Measurements from ENCODE around the gene LMO7.
A peak's percentile ranks its signal among the peaks of the same experiment; 100 is the strongest.
"Not testable (repeated sequence)": the region's sequence is repeated elsewhere in the genome, so short reads cannot be mapped to it uniquely, and the experiment has no call there.

Gene LMO7

GRCh38 chr13:75647126-75647784 is 11.1 kb downstream of the LMO7 start:
- no peak for DNase-seq (ENCODE audit: low read depth in 2 of 2)

DNA sequence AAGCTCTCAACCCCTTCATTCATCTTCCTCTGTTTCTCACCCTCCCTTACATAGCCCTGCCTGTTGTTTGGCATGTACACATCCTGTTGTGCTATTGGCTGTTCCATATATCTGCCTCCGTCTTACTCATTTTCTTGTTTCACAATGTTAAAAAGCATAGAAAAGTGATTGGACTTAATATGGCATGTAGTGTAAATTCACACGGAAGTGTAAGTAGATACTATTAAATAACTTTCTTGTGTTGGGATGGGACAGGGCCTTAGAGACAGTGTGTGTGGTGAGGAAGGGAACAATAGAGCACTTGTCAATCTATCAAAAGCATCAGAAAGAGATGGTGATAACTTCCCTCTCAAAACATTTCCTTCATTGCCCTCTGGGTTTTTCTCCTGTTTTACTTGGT is 12.3 kb downstream of the LMO7 start:
- DNase-seq (ENCODE audit: low read depth in 2 of 2): no peak

GRCh38 chr13:75651013-75651412 is 14.9 kb downstream of the LMO7 start:
- DNase-seq (ENCODE audit: low read depth in 2 of 2): no peak

DNA sequence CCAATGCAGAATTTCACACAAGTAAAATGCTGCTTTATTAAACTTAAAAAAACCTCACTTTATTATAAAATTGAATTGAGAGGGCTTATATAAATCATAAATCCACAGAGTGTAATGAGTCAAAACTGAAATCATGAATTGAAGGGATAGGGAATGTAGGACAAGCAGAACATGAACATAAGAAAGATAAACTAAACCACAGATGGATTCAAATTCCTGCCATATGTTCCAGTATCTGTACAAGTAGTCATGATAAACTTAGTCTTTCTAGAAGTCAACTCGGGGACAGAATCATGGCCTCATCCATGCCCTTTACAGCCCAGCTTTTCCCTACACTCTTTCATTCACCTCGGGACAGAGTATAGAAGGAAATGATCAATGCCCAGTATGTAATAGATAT is 16.6 kb downstream of the LMO7 start:
- no peak for DNase-seq (ENCODE audit: low read depth in 2 of 2)

GRCh38 chr13:75656425-75656989 is 20.4 kb downstream of the LMO7 start:
- no peak for DNase-seq (ENCODE audit: low read depth in 2 of 2)

- DNase-seq (ENCODE audit: low read depth in 2 of 2): no peak
These were observed 21.0 kb downstream of the LMO7 start for GRCh38 chr13:75657111-75657510.

DNA sequence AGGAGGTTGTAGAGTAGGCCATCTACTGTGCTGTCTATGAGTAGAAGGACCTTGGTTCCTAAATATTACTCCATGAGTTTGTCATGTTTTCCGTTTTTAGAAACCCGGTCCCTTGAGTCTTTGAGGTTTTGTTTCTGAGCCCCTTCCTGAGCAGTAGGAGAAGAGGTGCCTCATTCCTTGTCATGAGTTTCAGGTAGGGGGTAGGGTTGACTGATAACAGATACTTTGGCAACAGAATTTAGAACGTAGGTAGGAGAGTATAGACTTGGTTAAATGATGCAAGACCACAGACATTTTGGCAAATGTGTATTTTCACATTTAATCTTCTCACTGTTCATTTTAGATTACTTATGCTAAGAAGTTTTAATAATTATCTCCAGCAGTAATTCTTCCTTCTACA is 24.6 kb downstream of the LMO7 start:
- no peak for DNase-seq (ENCODE audit: low read depth in 2 of 2)

DNA sequence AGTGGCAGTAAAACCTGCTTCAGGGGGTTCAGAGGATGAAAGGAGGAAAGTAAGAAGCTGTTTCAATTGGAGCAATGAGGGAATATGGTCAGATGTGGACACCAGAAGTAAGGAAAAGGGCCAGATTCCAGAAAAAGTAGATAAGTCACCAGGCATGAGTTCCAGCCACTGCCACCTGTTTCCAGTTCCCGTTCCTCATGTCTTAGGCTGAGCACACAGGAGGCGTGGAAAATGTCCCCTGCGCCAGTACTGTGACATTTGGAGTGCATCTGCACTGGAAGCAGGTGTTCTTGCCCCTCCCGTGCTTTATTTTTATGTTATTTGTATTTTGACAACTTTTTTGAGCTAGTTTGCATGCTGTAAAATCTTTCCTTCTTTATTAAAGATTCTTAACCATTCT is 25.3 kb downstream of the LMO7 start:
- DNase-seq (ENCODE audit: low read depth in 2 of 2): no peak

DNA sequence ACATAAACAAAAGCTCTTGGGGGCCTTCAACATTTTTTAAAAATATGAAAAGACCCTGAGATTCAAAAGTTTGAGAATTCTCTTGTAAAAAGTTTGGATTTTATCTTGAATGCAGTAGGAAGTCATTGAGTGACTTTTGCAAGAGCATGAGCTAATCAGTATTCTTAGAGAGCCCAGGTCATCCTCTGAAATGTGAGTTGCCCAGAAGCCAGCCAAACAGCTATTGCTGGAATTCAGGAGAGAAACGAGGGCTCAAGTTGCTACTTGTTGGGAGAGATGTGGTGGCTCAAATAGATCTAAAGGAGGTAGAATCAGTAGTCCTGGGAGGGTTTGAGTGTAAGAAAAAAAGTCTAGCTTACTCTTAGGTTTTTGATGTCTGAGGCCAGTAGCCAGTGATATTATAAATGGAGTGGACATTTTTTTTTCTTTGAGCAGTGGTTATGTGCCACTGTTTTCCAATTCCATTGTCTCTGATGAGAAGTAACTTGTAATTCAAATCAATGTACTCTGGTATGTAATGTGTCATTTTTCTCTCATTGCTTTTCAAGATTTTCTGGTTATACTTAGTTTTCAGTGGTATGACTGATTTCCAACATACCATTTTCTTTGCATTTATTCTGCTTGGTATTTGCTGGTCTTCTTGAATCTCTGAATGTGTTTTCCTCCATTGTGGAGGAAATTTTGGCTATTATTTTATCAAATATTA is 30.7 kb downstream of the LMO7 start:
- DNase-seq (ENCODE audit: low read depth in 2 of 2): no peak

GRCh38 chr13:75669706-75670105 is 33.6 kb downstream of the LMO7 start:
- DNase-seq (ENCODE audit: low read depth in 2 of 2): no peak

DNA sequence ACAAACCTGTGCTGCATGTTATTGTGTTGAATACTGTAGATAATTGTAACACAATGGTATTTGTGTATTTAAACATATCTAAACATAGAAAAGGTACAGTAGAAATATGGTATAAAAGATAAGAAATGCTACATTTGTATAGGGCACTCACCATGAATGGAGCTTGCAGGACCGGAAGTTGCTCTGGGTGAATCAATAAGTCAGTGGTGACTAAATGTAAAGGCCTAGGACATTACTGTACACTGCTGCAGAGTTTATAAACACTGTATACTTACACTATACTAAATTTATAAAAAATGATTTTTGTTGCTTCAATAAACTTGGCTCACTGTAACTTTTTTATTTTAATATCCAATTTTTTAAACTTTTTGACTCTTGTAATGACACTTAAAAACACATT is 34.4 kb downstream of the LMO7 start:
- no peak for DNase-seq (ENCODE audit: low read depth in 2 of 2)

- no peak for DNase-seq (ENCODE audit: low read depth in 2 of 2)
These were observed 39.3 kb downstream of the LMO7 start for GRCh38 chr13:75675421-75675820.

DNA sequence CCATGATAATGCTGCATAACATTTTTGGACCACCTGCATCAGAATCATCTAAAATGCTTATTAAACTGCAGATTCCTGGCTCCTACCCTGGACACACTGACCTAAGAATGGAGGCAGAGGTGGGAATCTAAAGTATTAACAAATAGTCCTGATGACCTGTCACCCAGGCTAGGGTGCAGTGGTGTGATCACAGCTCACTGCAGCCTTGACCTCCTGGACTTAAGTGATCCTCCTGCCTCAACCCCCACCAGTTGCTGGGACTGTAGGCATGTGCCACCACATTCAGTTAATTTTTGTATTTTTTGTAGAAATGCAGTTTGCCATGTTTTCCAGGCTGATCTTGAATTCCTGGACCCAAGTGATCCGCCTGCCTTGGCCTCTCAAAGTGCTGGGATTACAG is 43.3 kb downstream of the LMO7 start:
- no peak for DNase-seq (ENCODE audit: low read depth in 2 of 2)

GRCh38 chr13:75680251-75680650 is 44.1 kb downstream of the LMO7 start:
- not testable (repeated sequence) for DNase-seq (ENCODE audit: low read depth in 2 of 2)

DNA sequence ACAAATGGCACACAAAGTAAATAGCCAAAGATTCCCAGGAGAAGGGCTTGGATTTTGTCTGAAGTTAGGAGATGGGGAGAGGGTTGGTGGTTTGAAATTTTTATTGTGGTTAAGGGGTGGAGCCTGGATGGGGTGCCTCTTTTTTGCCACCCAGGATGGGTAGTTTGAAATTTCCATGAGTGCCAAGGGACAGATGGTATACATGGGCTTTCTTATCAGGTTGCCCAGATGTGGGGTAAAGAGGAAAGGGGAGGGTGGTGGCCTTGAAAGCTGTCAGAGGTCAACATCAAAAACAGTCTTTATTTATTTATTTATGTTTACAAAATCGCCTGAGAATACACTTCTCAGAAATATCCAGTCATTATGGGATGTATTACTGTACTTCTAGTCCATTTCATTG is 46.2 kb downstream of the LMO7 start:
- no peak for DNase-seq (ENCODE audit: low read depth in 2 of 2)

DNA sequence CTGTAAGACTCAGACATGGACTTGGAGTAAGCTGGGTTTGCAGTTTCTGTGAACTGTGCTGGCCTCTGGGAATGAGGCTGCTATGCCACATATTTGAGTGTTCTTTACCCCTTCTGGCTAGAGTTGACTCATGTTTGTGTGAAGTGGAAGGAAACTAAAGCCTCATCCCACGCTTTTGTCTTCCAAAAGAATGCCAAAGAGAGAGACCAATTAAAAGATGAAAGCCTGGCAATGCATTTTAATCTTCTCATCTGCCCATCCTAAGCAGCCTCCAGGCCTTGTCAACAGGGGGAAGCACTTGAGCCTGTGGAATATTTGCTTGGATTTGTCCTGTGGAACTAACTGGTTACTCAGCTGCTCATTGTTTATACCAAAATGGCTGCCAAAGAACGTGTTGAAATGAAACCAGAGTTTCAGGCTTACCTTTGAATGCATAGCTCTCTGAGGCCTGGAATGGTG is 49.1 kb downstream of the LMO7 start:
- no peak for DNase-seq (ENCODE audit: low read depth in 2 of 2)

- DNase-seq (ENCODE audit: low read depth in 2 of 2): no peak
These were observed 51.1 kb downstream of the LMO7 start for GRCh38 chr13:75687150-75687763.

- no peak for DNase-seq (ENCODE audit: low read depth in 2 of 2)
These were observed 53.6 kb downstream of the LMO7 start for GRCh38 chr13:75689686-75690085.

DNA sequence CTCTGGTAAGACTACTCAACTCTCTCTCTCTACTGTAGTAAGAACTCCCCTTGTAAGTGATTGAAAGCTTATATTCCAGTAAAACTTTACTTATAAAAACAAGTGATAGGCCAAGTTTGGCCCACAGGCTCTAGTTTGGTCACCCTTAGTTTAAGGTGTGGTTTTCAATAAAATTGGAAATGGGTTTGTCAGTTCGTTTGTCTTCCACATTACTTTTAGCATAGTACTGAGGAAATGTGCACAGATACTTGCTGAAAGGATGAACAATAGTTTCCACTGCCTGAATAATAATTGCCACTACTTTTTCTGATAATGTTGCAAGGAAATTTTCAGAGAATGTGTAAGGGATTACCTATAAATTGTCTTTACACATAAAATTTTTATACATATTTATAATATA is 54.5 kb downstream of the LMO7 start:
- DNase-seq (ENCODE audit: low read depth in 2 of 2): no peak

DNA sequence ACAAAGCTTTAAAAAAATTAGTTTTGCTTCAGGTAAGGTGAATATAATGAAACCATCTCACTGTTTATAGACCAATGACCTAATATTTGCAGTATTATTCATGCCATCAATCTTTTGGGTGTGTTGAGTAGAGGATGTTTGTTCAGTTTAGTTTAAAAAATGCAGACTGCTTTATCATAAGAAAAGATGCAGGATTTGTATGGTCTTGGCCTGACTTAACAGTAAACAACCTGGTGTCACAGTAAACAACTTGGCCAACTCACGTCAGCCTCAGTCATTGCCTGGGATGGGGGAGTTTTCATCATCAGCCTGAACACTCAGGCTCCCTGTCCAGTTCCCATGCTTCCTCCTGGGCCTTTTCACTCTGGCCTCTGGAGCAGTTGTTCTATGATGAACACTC is 55.1 kb downstream of the LMO7 start:
- no peak for DNase-seq (ENCODE audit: low read depth in 2 of 2)

- no peak for DNase-seq (ENCODE audit: low read depth in 2 of 2)
These were observed 57.1 kb downstream of the LMO7 start for GRCh38 chr13:75693227-75693626.

- DNase-seq (ENCODE audit: low read depth in 2 of 2): no peak
These were observed 58.6 kb downstream of the LMO7 start for GRCh38 chr13:75694722-75695121.

GRCh38 chr13:75695908-75696307 is 59.8 kb downstream of the LMO7 start:
- DNase-seq (ENCODE audit: low read depth in 2 of 2): peak; percentile 71
